NCI-H128 (cell line): ENCODE data around the gene FOXJ2.
"Not testable (repeated sequence)": the region's sequence is repeated elsewhere in the genome, so short reads cannot be mapped to it uniquely, and the experiment has no call there.

ENCODE experiments used
- DNase-seq: peaks from one replicate; lab custom pipeline; 2025; ENCODE audit not compliant: unreplicated experiment; lab: John Stamatoyannopoulos, UW

FOXJ2 gene

GRCh38 chr12:8028267-8028666, 4.2 kb upstream of the FOXJ2 start:
- no peak for DNase-seq

GRCh38 chr12:8030189-8030588, 2.3 kb upstream of the FOXJ2 start:
- DNase-seq: no peak

GRCh38 chr12:8031017-8031416, 1.5 kb upstream of the FOXJ2 start:
- DNase-seq: not testable (repeated sequence)

GRCh38 chr12:8031872-8032241, 659 bp upstream of the FOXJ2 start:
- no peak for DNase-seq

GRCh38 chr12:8033153-8034044, 883 bp downstream of the FOXJ2 start:
- peak; percentile 61 for DNase-seq

- DNase-seq: no peak
Observed at GRCh38 chr12:8034802-8035201, 2.3 kb downstream of the FOXJ2 start.

- DNase-seq: no peak
Observed at GRCh38 chr12:8035440-8036010, 3.0 kb downstream of the FOXJ2 start.

GRCh38 chr12:8036346-8036745, 3.8 kb downstream of the FOXJ2 start:
- no peak for DNase-seq

GRCh38 chr12:8037046-8037663, 4.6 kb downstream of the FOXJ2 start:
- no peak for DNase-seq

- no peak for DNase-seq
Observed at GRCh38 chr12:8037947-8038346, 5.4 kb downstream of the FOXJ2 start.

GRCh38 chr12:8038659-8039114, 6.2 kb downstream of the FOXJ2 start:
- peak; percentile 48 for DNase-seq

- no peak for DNase-seq
Observed at GRCh38 chr12:8040791-8041190, 8.3 kb downstream of the FOXJ2 start.

- DNase-seq: peak; percentile 6
Observed at GRCh38 chr12:8045952-8046944, 13.7 kb downstream of the FOXJ2 start.

- DNase-seq: no peak
Observed at GRCh38 chr12:8047842-8048241, 15.3 kb downstream of the FOXJ2 start.

- DNase-seq: no peak
Observed at GRCh38 chr12:8048906-8049305, 16.4 kb downstream of the FOXJ2 start.

GRCh38 chr12:8050600-8051250, 18.2 kb downstream of the FOXJ2 start:
- DNase-seq: no peak

GRCh38 chr12:8052679-8053078, 20.2 kb downstream of the FOXJ2 start:
- DNase-seq: no peak

- no peak for DNase-seq
Observed at GRCh38 chr12:8054816-8055215, 22.3 kb downstream of the FOXJ2 start.

- no peak for DNase-seq
Observed at GRCh38 chr12:8057306-8057705, 24.8 kb downstream of the FOXJ2 start.

GRCh38 chr12:8057839-8058238, 25.3 kb downstream of the FOXJ2 start:
- DNase-seq: no peak
